OCI-LY3 (cell line): ENCODE measurements around the gene MED4.

Experiments
- H2AFZ ChIP-seq: fragments of 200-600, 300-600 bp; shearing (Covaris generic); 2 replicates; pipeline ENCODE4 v1.6.0; 2014; ENCODE audit warnings: antibody characterized with exemption, low read depth, low read length
- H3K27ac ChIP-seq: fragments of 200-600, 300-600 bp; sonication (generic); 2 replicates; pipeline ENCODE4 v1.5.1; 2014; ENCODE audit warnings: mild to moderate bottlenecking, low read length, moderate library complexity, mixed read lengths
- H3K27me3 ChIP-seq: fragments of 200-600, 300-600 bp; sonication (generic); 2 replicates; pipeline ENCODE4 v1.6.1; 2014; ENCODE audit warnings: low read depth, low read length, mixed read lengths
- H3K36me3 ChIP-seq: fragments of 200-600, 300-600 bp; sonication (generic); replicated peaks from 2 replicates; pipeline ENCODE3; 2014; ENCODE audit warnings: low read depth, low read length, mixed read lengths
- H3K4me1 ChIP-seq: fragments of 300-600, 200-600 bp; sonication (generic); 2 replicates; pipeline ENCODE4 v1.6.1; 2014; ENCODE audit warnings: low read length, mixed read lengths
- H3K4me2 ChIP-seq: fragments of 200-600, 300-600 bp; sonication (generic); 2 replicates; pipeline ENCODE4 v1.6.1; 2014; ENCODE audit warnings: low read length, mixed read lengths
- H3K4me3 ChIP-seq: fragments of 300-600, 200-600 bp; sonication (generic); 2 replicates; pipeline ENCODE4 v1.5.1; 2014; ENCODE audit warnings: antibody characterized with exemption, mild to moderate bottlenecking, low read length, moderate library complexity
- H3K79me2 ChIP-seq: fragments of 300-600, 200-600 bp; shearing (Covaris generic); 2 replicates; pipeline ENCODE4 v1.6.1; 2014; ENCODE audit warnings: mild to moderate bottlenecking, low read length, mixed read lengths
- H3K9ac ChIP-seq: fragments of 300-600, 200-600 bp; shearing (Covaris generic); 2 replicates; pipeline ENCODE4 v1.6.0; 2014; ENCODE audit warnings: mild to moderate bottlenecking, low read length, moderate library complexity
- H3K9me3 ChIP-seq: fragments of 200-600, 300-600 bp; shearing (Covaris generic); 2 replicates; pipeline ENCODE4 v1.6.1; 2014; ENCODE audit warnings: low read length, mixed read lengths; ENCODE audit not compliant: insufficient read depth
- H4K20me1 ChIP-seq: fragments of 200-600, 300-600 bp; sonication (generic); 2 replicates; pipeline ENCODE4 v1.6.1; 2016; ENCODE audit warnings: low read length, mixed read lengths; ENCODE audit not compliant: insufficient read depth
- EZH2phosphoT487 ChIP-seq: fragments of 200-600 bp; shearing (Covaris generic); IDR thresholded peaks from 2 replicates; pipeline ENCODE4 v1.6.1; 2018; ENCODE audit warnings: antibody characterized with exemption, mixed run types, low read depth
- TF ChIP-seq, protein P1 (sequence below): fragments of 200-600, 300-600 bp; sonication (generic); IDR thresholded peaks from 2 replicates; pipeline ENCODE4 v1.5.1; 2014; ENCODE audit warnings: antibody characterized with exemption, low read length, low read depth

Gene MED4

DNA sequence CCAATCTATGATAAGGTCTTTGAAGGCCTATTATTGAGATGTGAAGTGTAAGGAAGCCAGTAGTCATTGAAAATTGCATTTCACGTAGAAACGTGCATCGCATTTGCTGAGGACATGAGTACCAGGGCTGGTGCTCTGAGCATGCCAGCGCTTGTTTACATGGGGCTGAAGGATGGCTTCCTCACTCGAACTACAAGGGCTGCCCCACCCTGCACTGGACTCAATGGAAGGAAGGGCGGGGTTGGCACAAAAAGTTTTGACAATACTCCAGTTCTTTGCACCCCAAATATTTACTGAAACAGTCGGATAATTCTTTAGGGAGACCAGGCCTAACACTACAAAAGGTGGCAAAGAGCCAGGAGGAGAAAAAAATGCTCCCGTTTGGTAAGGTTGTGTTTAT lies 28.9 kb upstream of the MED4 start:
- no peaks in the 10 kb centered on the region for H3K9me3 ChIP-seq
- no peak for TF ChIP-seq EZH2phosphoT487
- TF ChIP-seq, protein P1, sequence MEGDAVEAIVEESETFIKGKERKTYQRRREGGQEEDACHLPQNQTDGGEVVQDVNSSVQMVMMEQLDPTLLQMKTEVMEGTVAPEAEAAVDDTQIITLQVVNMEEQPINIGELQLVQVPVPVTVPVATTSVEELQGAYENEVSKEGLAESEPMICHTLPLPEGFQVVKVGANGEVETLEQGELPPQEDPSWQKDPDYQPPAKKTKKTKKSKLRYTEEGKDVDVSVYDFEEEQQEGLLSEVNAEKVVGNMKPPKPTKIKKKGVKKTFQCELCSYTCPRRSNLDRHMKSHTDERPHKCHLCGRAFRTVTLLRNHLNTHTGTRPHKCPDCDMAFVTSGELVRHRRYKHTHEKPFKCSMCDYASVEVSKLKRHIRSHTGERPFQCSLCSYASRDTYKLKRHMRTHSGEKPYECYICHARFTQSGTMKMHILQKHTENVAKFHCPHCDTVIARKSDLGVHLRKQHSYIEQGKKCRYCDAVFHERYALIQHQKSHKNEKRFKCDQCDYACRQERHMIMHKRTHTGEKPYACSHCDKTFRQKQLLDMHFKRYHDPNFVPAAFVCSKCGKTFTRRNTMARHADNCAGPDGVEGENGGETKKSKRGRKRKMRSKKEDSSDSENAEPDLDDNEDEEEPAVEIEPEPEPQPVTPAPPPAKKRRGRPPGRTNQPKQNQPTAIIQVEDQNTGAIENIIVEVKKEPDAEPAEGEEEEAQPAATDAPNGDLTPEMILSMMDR = no peak

GRCh38 chr13:48121733-48122132 lies 26.8 kb upstream of the MED4 start:
- Histone ChIP-seq H3K27ac (no peak overlapping the region), H3K9ac (no peak overlapping the region), H3K27me3 (peaks cover 46% of the 10 kb centered on the region), H3K4me2 (no peak overlapping the region), H4K20me1 (no peaks in the 10 kb centered on the region), H2AFZ (no peak overlapping the region), H3K9me3 (no peaks in the 10 kb centered on the region), H3K4me1 (no peaks in the 10 kb centered on the region), H3K4me3 (no peak overlapping the region), H3K79me2 (no peaks in the 10 kb centered on the region), H3K36me3 (no peaks in the 10 kb centered on the region)
- TF ChIP-seq, protein P1 = no peak
- no peak for TF ChIP-seq EZH2phosphoT487

More for the DNA sequence above, 28.9 kb upstream of the MED4 start:
- Histone ChIP-seq H3K27me3 (peaks cover 34% of the 10 kb centered on the region), H3K79me2 (no peaks in the 10 kb centered on the region), H3K9ac (no peak overlapping the region), H2AFZ (no peak overlapping the region), H4K20me1 (no peaks in the 10 kb centered on the region), H3K4me3 (no peak overlapping the region), H3K27ac (no peak overlapping the region), H3K36me3 (no peaks in the 10 kb centered on the region), H3K4me1 (peaks cover 9% of the 10 kb centered on the region), H3K4me2 (no peak overlapping the region)

- H3K4me2 ChIP-seq = no peak overlapping the region
- H3K4me1 ChIP-seq = no peaks in the 10 kb centered on the region
- H3K4me3 ChIP-seq = no peak overlapping the region
- peaks cover 47% of the 10 kb centered on the region for H3K27me3 ChIP-seq
- no peaks in the 10 kb centered on the region for H3K79me2 ChIP-seq
- no peak overlapping the region for H3K27ac ChIP-seq
- H3K36me3 ChIP-seq = no peaks in the 10 kb centered on the region
- TF ChIP-seq, protein P1 = no peak
- no peak for TF ChIP-seq EZH2phosphoT487
- H2AFZ ChIP-seq = no peak overlapping the region
- H3K9me3 ChIP-seq = no peaks in the 10 kb centered on the region
- no peaks in the 10 kb centered on the region for H4K20me1 ChIP-seq
- H3K9ac ChIP-seq = no peak overlapping the region
Measured at GRCh38 chr13:48120241-48120640, 25.3 kb upstream of the MED4 start.

GRCh38 chr13:48118030-48118429 lies 23.1 kb upstream of the MED4 start:
- Histone ChIP-seq H3K9ac (no peak overlapping the region), H2AFZ (no peak overlapping the region), H3K4me1 (no peaks in the 10 kb centered on the region), H3K4me2 (no peak overlapping the region), H3K27ac (no peak overlapping the region), H3K9me3 (no peaks in the 10 kb centered on the region), H3K36me3 (no peaks in the 10 kb centered on the region), H4K20me1 (no peaks in the 10 kb centered on the region), H3K27me3 (peaks cover 47% of the 10 kb centered on the region), H3K79me2 (no peaks in the 10 kb centered on the region), H3K4me3 (no peak overlapping the region)
- TF ChIP-seq, protein P1 = no peak
- no peak for TF ChIP-seq EZH2phosphoT487
